Measurements from ENCODE around the gene ZCCHC7.

GRCh38 chr9:37148181-37148580 is 27.8 kb downstream of the ZCCHC7 start:
- TF ChIP-seq CTCF (conservative IDR thresholded peaks at IDR 0.05 in 1 of 2, IDR thresholded peaks at IDR 0.05 in 1 of 2; ENCODE audit: extremely low read depth in 1 of 2, insufficient read depth in 1 of 2, low read depth in 1 of 2, low read length in 2 of 2) (no peak), EZH2 (IDR thresholded peaks at IDR 0.05; ENCODE audit: borderline replicate concordance, low read length) (no peak)

Measured in mammary epithelial cell (primary cell).